Measurements from ENCODE around the gene SEBOX. TPM values are rescaled to one million over a fixed set of nuclear protein-coding genes. Genes with fewer than 3 reads are reported as not detected.

SEBOX gene
- total RNA-seq, 1 donor: not detected

- H3K4me3 ChIP-seq (ENCODE audit: low read depth, low read length): peak within 1 kb of the TSS; percentile 73
- TF ChIP-seq, protein P1, sequence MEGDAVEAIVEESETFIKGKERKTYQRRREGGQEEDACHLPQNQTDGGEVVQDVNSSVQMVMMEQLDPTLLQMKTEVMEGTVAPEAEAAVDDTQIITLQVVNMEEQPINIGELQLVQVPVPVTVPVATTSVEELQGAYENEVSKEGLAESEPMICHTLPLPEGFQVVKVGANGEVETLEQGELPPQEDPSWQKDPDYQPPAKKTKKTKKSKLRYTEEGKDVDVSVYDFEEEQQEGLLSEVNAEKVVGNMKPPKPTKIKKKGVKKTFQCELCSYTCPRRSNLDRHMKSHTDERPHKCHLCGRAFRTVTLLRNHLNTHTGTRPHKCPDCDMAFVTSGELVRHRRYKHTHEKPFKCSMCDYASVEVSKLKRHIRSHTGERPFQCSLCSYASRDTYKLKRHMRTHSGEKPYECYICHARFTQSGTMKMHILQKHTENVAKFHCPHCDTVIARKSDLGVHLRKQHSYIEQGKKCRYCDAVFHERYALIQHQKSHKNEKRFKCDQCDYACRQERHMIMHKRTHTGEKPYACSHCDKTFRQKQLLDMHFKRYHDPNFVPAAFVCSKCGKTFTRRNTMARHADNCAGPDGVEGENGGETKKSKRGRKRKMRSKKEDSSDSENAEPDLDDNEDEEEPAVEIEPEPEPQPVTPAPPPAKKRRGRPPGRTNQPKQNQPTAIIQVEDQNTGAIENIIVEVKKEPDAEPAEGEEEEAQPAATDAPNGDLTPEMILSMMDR (IDR thresholded peaks at IDR 0.05; ENCODE audit: insufficient read depth, low read depth, low read length): no peak
- peak; percentile 98 for DNase-seq (ENCODE audit: low read depth)
Measured at GRCh38 chr17:28370035-28370743, 5.2 kb upstream of the SEBOX start, which contains the start of gene VTN. TSS of gene VTN (minus strand) at chr17:28370307. CDS start at chr17:28370203, 104 bp downstream.

GRCh38 chr17:28369684-28370034 is 4.7 kb upstream of the SEBOX start:
- peak; percentile 13 for DNase-seq (ENCODE audit: low read depth)
- TF ChIP-seq, protein P1 (IDR thresholded peaks at IDR 0.05; ENCODE audit: insufficient read depth, low read depth, low read length): no peak
- H3K4me3 ChIP-seq (ENCODE audit: low read depth, low read length): peak overlapping the region; percentile 62

DNA sequence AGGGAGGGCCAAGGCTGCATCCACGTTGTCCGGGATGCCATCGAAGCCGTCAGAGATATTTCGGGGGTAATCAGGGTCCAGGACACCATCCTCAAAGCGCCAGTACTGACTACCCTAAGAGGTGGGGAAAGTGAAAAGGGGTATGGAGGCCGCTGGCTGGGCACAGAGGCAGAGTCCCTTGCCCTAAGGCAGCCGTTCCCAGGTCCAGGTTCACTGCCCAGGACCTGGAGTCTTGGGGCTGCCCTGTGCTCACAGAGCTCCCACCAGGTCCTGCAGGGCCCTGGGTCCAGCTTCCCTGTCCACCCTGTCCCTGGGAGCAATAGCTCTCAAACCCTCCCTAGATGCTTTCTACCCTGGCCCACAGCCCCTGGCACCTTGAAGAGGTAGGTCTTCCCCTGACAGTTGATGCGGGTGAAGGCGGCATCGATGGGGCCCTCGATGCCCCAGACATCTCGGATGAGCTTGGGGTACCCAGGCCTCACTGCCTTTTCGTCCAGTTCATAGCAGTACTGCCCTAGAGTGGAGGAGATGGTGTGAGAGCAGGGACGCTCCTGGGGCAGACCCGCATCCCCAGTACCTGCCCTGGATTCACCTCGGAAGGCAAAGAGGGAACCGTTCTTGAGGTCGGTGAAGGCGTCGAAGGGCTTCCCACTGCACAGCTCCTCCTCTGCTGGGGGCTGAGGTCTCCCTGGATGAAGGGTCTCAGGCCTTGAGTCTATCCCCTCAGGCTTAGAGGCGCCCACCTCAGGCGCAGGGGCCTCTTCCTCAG is 4.1 kb upstream of the SEBOX start:
- DNase-seq (ENCODE audit: low read depth): no peak
- TF ChIP-seq, protein P1 (IDR thresholded peaks at IDR 0.05; ENCODE audit: insufficient read depth, low read depth, low read length): no peak
- H3K4me3 ChIP-seq (ENCODE audit: low read depth, low read length): peak overlapping the region; percentile 62

GRCh38 chr17:28368306-28368831 is 3.4 kb upstream of the SEBOX start:
- TF ChIP-seq, protein P1 (IDR thresholded peaks at IDR 0.05; ENCODE audit: insufficient read depth, low read depth, low read length): no peak
- DNase-seq (ENCODE audit: low read depth): no peak
- H3K4me3 ChIP-seq (ENCODE audit: low read depth, low read length): no peak overlapping the region

DNA sequence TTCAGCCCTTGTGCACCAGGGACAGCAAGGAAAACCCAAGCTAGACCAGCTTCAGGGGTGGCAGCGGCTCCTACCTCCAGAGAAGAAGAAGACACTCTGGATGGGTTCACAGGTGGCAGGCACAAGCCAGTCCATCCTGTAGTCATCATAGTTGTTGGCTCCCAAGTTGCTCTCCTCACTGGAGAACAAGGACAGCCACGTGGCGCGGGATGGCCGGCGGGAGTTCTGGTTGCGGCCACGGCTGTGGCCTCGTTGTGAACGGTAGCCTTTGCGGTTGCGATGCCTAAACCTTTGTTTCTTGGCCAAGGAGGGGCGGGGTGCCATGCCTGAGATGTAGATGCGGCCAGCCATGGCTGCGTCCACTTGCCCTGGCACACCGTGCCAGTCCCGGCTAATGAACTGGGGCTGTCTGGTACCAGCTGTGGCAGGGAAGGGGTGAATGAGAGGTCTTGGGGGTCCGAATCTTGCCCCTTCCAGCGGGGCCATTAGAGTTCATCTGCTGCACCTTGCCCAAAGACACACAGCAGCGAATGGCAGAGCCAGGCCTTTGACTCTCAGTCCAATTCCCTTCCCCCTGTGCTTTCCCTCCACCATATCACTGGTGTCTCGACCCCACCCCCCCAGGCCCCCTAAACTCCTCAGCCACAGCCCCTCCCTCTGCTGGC is 2.8 kb upstream of the SEBOX start:
- DNase-seq (ENCODE audit: low read depth): no peak
- TF ChIP-seq, protein P1 (IDR thresholded peaks at IDR 0.05; ENCODE audit: insufficient read depth, low read depth, low read length): no peak
- no peak overlapping the region for H3K4me3 ChIP-seq (ENCODE audit: low read depth, low read length)

GRCh38 chr17:28366605-28367004 is 1.6 kb upstream of the SEBOX start:
- DNase-seq (ENCODE audit: low read depth): no peak
- TF ChIP-seq, protein P1 (IDR thresholded peaks at IDR 0.05; ENCODE audit: insufficient read depth, low read depth, low read length): peak; percentile 9

More at GRCh38 chr17:28366605-28367004, 1.6 kb upstream of the SEBOX start:
- H3K4me3 ChIP-seq (ENCODE audit: low read depth, low read length): no peak overlapping the region
